Activated CD4-positive, alpha-beta T cell treated with anti-CD3 and anti-CD28 coated beads, Interleukin-2, amount 50 U/mL, for 4 hours (primary cell): ENCODE data around the gene PSTPIP1.

Source experiments
- DNase-seq, 2 experiments: peaks; one replicate each; pipeline ENCODE4 v3.0.0-alpha.2; 2020

The PSTPIP1 gene

GRCh38 chr15:77046704-77047412, 51.9 kb downstream of the PSTPIP1 start:
- no peak for DNase-seq

- no peak for DNase-seq
These were observed 53.4 kb downstream of the PSTPIP1 start for GRCh38 chr15:77048135-77048876.

DNA sequence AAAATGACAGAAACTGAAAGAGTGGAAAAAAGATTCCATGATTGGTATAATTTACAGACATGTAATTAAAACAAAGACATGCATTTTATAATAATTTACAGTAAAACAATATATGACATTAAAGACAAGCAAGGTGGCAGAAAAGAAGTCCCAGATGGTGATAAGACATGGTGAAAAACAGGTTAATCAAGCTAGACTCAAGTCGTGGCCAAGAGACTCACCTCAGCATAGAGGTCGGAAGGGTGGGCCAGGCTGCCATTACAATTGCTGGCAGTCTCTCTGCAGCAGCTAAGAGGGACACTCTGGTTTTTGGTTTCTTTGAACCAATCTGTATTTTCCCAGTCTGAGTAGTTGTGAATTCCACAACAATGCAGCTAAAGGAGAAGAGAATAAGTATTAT, 57.6 kb downstream of the PSTPIP1 start:
- no peak for DNase-seq

- DNase-seq, result no peak
These were observed 58.8 kb downstream of the PSTPIP1 start for GRCh38 chr15:77053709-77054108.

DNA sequence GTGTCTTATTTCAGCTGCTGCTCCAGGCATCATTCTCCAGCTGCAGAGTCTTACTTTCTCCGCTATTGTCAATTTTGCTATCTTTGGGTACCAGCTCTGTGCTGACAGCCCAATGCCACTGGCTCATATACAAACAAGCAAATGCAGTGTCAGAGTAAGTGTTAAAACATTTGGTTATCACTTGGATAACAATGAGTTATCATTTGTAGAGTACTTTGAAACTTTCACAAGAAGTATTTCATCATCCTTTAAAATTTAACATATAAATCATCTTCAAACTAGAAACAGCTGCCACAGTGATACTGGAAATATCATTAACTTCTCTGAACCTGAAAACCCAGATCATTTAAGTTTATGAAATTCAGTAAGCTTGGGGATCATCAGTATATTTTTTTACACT, 62.1 kb downstream of the PSTPIP1 start:
- no peak for DNase-seq

- no peak for DNase-seq
These were observed 62.8 kb downstream of the PSTPIP1 start for GRCh38 chr15:77057685-77058084.

DNA sequence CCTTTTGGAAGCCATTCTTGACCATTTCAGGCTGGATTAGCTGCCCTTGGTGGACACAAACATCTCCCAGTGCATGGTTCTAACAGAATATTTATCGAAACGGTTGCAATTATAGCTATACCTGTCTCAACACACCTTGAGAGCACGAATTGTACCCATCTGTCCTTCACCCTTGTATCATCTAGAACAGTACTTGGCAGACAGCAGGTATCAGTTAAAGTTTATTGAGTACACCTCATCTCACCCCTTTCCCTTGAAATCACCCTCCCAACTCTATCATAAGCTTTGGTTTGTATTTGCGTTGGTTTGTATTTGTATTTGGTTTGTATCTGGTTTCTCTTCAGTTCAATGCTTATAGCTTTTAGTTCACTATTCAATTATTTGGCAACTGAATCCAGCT, 63.5 kb downstream of the PSTPIP1 start:
- DNase-seq, result no peak

DNA sequence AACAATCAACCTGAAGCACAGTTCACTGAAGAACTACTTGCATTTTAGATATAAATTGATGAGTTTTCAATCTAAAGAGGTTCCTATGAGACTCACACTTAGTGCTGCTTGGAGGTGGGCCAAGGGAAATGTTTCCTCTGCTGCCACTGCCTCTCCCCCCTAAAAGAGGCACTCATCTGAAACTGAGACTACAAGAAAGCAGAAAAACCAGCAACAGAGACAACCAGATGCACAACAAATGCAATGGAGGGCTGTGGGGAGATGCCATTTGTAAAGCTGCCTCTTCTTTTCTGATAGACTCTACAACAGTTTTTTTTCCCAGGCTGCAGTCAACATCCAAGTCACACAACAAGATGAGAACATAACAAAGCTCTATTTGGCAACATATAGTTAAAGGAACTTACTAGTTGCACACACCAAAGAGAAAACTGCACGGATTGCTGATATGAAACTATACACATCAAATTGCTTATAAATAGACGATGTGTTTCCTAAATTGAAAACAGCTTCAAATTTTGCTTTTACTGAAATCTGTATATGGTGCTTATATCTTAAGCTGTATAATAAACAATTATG, 64.9 kb downstream of the PSTPIP1 start:
- no peak for DNase-seq

DNA sequence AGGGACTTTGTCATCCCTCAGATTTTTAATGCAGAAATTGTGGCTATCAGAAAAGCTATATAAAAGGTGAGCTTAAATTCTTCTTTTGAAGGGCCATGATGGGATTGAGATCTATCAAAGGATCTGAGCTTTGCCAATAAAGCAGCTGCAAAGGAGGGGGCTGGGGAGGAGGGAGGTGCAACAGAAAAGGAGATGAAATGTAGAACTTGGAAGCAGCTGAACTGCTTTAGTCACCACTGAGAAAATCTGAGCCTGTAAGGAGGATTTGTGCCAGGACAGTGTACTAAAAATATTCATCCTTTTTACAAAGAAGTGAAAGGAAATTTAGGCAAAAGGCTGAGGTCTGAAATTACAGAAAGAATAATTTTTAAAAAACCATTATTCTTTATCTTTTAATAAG, 65.6 kb downstream of the PSTPIP1 start:
- no peak for DNase-seq

DNA sequence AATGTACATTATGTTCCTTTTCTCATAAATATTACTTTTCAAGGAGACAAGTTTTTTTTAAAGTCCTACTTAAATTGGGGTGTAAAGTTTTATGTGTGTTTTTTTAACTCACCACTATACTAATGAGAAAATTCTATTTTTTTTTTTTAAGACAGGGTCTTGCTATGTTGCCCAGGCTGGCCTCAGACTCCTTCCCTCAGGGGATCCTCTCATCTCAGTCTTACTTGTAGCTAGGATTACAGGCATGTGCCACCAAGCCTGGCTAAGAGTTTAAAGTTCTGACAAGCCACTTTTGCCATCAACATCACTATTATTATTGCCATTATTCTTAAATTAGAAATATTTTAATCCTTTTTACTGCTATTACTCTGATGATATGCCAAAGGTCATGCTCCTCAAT, 68.3 kb downstream of the PSTPIP1 start:
- no peak for DNase-seq

- DNase-seq, result no peak
These were observed 69.1 kb downstream of the PSTPIP1 start for GRCh38 chr15:77064063-77064462.

DNA sequence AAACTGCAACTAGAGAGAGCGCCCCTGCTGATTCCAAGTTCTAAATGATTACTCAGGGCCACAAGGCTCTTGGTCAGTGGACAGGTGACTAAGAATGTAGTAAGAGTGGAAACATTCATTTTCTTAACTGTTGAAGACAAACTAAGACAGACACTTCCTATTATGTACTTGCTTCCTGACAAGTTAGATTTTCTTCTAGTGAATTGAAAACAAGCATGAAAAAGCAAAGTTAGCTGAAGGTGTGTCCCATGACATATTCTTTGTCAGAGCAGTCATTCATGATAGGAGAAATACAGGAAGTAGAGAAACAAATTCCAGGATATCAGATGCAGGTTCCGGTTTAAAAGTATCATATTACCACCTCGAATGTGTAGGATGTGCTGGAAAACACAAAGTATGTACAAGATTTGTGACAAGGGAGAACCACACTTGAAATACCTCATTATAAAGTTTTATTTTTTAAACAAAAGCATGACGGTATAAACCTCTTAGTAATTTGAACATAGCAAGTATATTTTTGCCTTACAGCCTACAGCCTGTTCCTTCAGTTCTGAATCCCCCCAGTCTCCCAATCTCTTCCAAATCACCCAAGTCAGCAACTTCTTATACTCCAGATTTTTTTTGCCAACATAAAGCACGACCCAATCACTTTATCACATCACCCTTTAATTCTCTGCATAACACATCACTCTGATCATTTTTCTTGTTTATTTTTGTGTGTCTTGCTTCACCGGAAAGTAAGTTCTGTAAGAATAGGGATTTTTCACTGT, 69.8 kb downstream of the PSTPIP1 start:
- no peak for DNase-seq

GRCh38 chr15:77066971-77067690, 72.2 kb downstream of the PSTPIP1 start:
- no peak for DNase-seq

- DNase-seq, result no peak
These were observed 72.9 kb downstream of the PSTPIP1 start for GRCh38 chr15:77067691-77068367.

DNA sequence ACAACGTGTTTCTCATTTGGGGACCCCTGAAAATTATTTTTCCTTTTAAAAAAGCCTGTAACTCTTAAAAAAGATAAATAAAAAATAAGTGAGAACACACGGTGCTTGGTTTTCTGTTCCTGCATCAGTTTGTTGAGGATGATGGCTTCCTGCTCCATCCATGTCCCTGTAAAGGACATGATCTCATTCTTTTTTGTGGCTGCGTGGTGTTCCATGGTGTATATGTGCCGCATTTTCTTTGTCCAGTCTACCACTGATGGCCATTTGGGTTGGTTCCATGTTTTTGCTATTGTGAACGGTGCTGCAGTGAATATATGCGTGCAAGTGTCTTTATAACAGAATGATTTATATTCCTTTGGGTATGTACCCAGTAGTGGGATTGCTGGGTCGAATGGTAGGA, 73.7 kb downstream of the PSTPIP1 start:
- no peak for DNase-seq

DNA sequence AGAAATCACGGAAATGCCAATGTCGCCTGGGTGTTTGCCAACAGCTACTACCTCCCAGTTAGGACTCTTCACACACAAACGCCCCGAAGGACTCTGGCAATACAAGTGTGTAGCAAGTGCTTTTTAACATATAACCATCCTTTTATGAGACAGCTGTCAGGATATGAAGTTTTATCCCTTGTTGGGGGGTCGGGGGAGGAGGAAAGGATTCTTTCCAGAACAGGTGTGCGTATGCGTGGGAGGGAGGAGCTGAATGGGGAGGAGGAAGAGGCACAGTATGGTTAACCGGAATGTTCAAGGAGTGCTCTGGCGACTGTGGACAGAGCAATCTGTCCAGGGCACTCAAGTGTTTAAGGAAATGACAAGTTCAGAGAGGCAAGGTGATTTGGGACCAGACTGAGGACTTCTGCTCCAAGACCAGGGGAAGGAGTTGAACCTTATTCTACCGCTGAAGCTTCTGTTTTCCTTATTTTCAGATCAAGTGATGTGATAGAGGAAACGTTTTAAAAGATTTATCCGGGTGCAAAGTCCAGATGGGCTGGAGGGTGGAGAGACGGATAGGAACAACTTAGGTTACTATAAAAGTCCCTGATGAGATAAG, 74.7 kb downstream of the PSTPIP1 start:
- no peak for DNase-seq

- DNase-seq, result no peak
These were observed 75.2 kb downstream of the PSTPIP1 start for GRCh38 chr15:77070180-77070494.

GRCh38 chr15:77070495-77071304, 75.8 kb downstream of the PSTPIP1 start, which contains the start of gene TSPAN3:
TSPAN3 (minus strand) TSS chr15:77071109; CDS start chr15:77070954, 155 bp downstream.
- peak; percentile 88 to 89 for DNase-seq

- no peak for DNase-seq
These were observed 76.6 kb downstream of the PSTPIP1 start for GRCh38 chr15:77071305-77072223.

GRCh38 chr15:77074350-77074749, 79.4 kb downstream of the PSTPIP1 start:
- DNase-seq, result no peak
